HT1080 (cell line): ENCODE results near the gene MEIOB. TPM values are rescaled to one million over a fixed set of nuclear protein-coding genes. Genes with fewer than 3 reads are reported as not detected.
"Not testable (repeated sequence)": the region's sequence is repeated elsewhere in the genome, so short reads cannot be mapped to it uniquely, and the experiment has no call there.

Experiments used
- DNase-seq: peaks from one replicate; pipeline ENCODE4 v3.0.0-alpha.2; 2015; ENCODE audit warnings: low read depth
- total RNA-seq: library from RNA; depleted of rRNA; stranded (reverse); fragments of >200 nt; shearing (Covaris generic); gene quantifications from 2 replicates; pipeline ENCODE4 v1.2.3, GENCODE V29; 2014

MEIOB gene
- total RNA-seq, 1 experiment from 2014 or later: not detected

GRCh38 chr16:1815461-1815860 is 56.5 kb downstream of the MEIOB start:
- DNase-seq: no peak

GRCh38 chr16:1812732-1813163 is 59.2 kb downstream of the MEIOB start:
- peak; percentile 12 for DNase-seq

- DNase-seq: no peak
These were observed 61.4 kb downstream of the MEIOB start for GRCh38 chr16:1810536-1810935.

- no peak for DNase-seq
These were observed 61.9 kb downstream of the MEIOB start for GRCh38 chr16:1810106-1810505.

- no peak for DNase-seq
These were observed 62.6 kb downstream of the MEIOB start for GRCh38 chr16:1809281-1809801.

GRCh38 chr16:1808691-1809090 is 63.3 kb downstream of the MEIOB start:
- no peak for DNase-seq

- no peak for DNase-seq
These were observed 64.3 kb downstream of the MEIOB start for GRCh38 chr16:1807626-1808025.

- DNase-seq: no peak
These were observed 71.3 kb downstream of the MEIOB start for GRCh38 chr16:1800701-1801100.

GRCh38 chr16:1799263-1799662 is 72.7 kb downstream of the MEIOB start:
- not testable (repeated sequence) for DNase-seq

GRCh38 chr16:1794908-1795666 is 76.9 kb downstream of the MEIOB start:
- no peak for DNase-seq

- no peak for DNase-seq
These were observed 77.6 kb downstream of the MEIOB start for GRCh38 chr16:1794221-1794871.

GRCh38 chr16:1793578-1794220 is 78.3 kb downstream of the MEIOB start, which contains the start of gene IGFALS:
TSS of gene IGFALS (minus strand) at chr16:1793705. CDS start at chr16:1793652, 53 bp downstream.
- DNase-seq: no peak

GRCh38 chr16:1792836-1793577 is 79.0 kb downstream of the MEIOB start:
- DNase-seq: no peak

- DNase-seq: no peak
These were observed 79.8 kb downstream of the MEIOB start for GRCh38 chr16:1791943-1792812.

- no peak for DNase-seq
These were observed 80.6 kb downstream of the MEIOB start for GRCh38 chr16:1791256-1791942.

GRCh38 chr16:1790611-1791255 is 81.2 kb downstream of the MEIOB start:
- DNase-seq: no peak

- DNase-seq: no peak
These were observed 81.7 kb downstream of the MEIOB start for GRCh38 chr16:1790261-1790610.

- no peak for DNase-seq
These were observed 82.3 kb downstream of the MEIOB start for GRCh38 chr16:1789643-1790045.

GRCh38 chr16:1788708-1789100 is 83.3 kb downstream of the MEIOB start:
- DNase-seq: no peak
